GM12878 (cell line): ENCODE results near the gene UTP3. TPM values are rescaled to one million over a fixed set of nuclear protein-coding genes. Genes with fewer than 3 reads are reported as not detected.

ENCODE experiments used
- ZNF274 ChIP-seq: IDR thresholded peaks from one replicate; pipeline ENCODE4 v1.8.0; 2011; ENCODE audit not compliant: insufficient read length, insufficient read depth
- ZZZ3 ChIP-seq: IDR thresholded peaks from 2 replicates; pipeline ENCODE4 v1.6.1; 2011; ENCODE audit warnings: low read depth; ENCODE audit not compliant: control insufficient read depth, insufficient read length
- polyA plus RNA-seq, 11 experiments: library from polyadenylated mRNA; depleted of rRNA in 4 of 11; unstranded in 6 of 11; stranded (reverse) in 5 of 11; fragments of >200 nt; fragmentation: Nextera tagmentation in 4 of 11; fragmentation: Illumina TruSeq in 1 of 11; extraction: Ambion mirVana in 4 of 11; extraction: Trizol in 1 of 11; gene quantifications; 1 replicate in 1 of 11; 2 replicates in 10 of 11; pipeline versions ENCODE4 v1.2.1 to v1.2.3, GENCODE V29; 2011 to 2016; ENCODE audit warnings: inconsistent platforms in 2 of 11, missing spikeins in 2 of 11, low read depth in 1 of 11
- total RNA-seq, 4 experiments: library from RNA; depleted of rRNA in 3 of 4; stranded (reverse); fragments of >200 nt in 3 of 4; fragmentation: Illumina TruSeq in 1 of 4; extraction: Trizol in 1 of 4; gene quantifications; 2 replicates each; pipeline versions ENCODE4 v1.2.1 to v1.2.3, GENCODE V29; 2013 to 2021
- TF ChIP-seq, protein P1 (sequence below): fragments of 450-650 bp; IDR thresholded peaks from 2 replicates; pipeline ENCODE4 v1.6.1; 2018; ENCODE audit warnings: borderline replicate concordance, mild to moderate bottlenecking; ENCODE audit not compliant: partially characterized antibody
- TF ChIP-seq, protein P2 (sequence below): fragments of 150-350 bp; IDR thresholded peaks from 2 replicates; pipeline ENCODE4 v1.6.1; 2016; ENCODE audit warnings: low read depth, low read length
- TF ChIP-seq, protein P3 (sequence below), 3 experiments: IDR thresholded peaks in 2 of 3; conservative IDR thresholded peaks in 1 of 3; 2 replicates each; pipeline ENCODE4 v1.5.1; 2011; ENCODE audit warnings: low read depth in 3 of 3, low read length in 3 of 3, mild to moderate bottlenecking in 3 of 3, control low read depth in 2 of 3, moderate library complexity in 2 of 3, inconsistent platforms in 1 of 3, mixed read lengths in 1 of 3; ENCODE audit not compliant: control insufficient read depth in 2 of 3, insufficient read depth in 1 of 3; ENCODE audit errors: extremely low read depth in 1 of 3

UTP3 gene
- total and polyA plus RNA-seq, 10 of the 15 experiments (the other 5 are each of a cell fraction or from before 2014, with no cell fraction given), result 15.8 to 60.7 (median 22.5) TPM

DNA sequence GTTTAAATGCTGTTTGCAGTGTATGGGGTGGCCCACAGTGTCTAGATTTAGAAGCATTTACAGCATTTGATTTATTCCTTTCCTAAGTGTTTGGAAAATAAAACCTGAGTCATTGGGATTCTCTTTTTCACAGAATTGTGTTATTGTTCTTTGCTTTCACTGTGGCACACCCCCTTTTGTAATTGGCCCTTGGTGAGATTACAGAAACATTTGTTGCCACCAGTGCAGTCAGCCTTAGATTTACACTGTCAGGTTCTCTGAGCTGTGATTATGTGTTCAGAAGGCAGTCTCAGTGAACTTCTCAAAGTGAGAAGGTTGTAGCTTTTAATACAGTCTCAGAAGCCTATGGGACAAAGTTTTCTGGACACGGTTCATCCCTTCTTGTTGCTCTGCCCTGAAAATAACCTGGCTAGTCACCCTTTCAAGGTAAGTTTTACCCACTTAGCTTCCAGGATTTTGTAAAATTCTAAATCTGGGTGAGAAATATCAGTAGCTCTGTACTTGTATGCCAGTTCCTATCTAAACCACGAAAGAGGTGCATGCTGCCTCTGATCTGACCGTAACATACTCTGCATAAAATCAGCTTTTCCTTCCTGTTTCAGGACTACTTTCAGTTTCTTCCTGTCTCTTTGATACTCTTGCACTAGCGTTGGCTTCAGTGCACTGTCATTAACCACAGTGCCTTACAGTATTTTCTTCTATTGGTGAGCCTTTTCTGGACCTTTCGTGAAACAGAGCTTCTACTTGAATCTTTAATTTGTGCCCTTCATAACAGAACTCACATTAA is 46.0 kb downstream of the UTP3 start (continued):
- TF ChIP-seq, protein P1, sequence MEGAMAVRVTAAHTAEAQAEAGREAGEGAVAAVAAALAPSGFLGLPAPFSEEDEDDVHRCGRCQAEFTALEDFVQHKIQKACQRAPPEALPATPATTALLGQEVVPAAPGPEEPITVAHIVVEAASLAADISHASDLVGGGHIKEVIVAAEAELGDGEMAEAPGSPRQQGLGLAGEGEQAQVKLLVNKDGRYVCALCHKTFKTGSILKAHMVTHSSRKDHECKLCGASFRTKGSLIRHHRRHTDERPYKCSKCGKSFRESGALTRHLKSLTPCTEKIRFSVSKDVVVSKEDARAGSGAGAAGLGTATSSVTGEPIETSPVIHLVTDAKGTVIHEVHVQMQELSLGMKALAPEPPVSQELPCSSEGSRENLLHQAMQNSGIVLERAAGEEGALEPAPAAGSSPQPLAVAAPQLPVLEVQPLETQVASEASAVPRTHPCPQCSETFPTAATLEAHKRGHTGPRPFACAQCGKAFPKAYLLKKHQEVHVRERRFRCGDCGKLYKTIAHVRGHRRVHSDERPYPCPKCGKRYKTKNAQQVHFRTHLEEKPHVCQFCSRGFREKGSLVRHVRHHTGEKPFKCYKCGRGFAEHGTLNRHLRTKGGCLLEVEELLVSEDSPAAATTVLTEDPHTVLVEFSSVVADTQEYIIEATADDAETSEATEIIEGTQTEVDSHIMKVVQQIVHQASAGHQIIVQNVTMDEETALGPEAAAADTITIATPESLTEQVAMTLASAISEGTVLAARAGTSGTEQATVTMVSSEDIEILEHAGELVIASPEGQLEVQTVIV, result no peak
- no peak for TF ChIP-seq ZNF274
- no peak for TF ChIP-seq ZZZ3
- TF ChIP-seq, protein P2, sequence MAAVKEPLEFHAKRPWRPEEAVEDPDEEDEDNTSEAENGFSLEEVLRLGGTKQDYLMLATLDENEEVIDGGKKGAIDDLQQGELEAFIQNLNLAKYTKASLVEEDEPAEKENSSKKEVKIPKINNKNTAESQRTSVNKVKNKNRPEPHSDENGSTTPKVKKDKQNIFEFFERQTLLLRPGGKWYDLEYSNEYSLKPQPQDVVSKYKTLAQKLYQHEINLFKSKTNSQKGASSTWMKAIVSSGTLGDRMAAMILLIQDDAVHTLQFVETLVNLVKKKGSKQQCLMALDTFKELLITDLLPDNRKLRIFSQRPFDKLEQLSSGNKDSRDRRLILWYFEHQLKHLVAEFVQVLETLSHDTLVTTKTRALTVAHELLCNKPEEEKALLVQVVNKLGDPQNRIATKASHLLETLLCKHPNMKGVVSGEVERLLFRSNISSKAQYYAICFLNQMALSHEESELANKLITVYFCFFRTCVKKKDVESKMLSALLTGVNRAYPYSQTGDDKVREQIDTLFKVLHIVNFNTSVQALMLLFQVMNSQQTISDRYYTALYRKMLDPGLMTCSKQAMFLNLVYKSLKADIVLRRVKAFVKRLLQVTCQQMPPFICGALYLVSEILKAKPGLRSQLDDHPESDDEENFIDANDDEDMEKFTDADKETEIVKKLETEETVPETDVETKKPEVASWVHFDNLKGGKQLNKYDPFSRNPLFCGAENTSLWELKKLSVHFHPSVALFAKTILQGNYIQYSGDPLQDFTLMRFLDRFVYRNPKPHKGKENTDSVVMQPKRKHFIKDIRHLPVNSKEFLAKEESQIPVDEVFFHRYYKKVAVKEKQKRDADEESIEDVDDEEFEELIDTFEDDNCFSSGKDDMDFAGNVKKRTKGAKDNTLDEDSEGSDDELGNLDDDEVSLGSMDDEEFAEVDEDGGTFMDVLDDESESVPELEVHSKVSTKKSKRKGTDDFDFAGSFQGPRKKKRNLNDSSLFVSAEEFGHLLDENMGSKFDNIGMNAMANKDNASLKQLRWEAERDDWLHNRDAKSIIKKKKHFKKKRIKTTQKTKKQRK, result no peak
- TF ChIP-seq, protein P3, sequence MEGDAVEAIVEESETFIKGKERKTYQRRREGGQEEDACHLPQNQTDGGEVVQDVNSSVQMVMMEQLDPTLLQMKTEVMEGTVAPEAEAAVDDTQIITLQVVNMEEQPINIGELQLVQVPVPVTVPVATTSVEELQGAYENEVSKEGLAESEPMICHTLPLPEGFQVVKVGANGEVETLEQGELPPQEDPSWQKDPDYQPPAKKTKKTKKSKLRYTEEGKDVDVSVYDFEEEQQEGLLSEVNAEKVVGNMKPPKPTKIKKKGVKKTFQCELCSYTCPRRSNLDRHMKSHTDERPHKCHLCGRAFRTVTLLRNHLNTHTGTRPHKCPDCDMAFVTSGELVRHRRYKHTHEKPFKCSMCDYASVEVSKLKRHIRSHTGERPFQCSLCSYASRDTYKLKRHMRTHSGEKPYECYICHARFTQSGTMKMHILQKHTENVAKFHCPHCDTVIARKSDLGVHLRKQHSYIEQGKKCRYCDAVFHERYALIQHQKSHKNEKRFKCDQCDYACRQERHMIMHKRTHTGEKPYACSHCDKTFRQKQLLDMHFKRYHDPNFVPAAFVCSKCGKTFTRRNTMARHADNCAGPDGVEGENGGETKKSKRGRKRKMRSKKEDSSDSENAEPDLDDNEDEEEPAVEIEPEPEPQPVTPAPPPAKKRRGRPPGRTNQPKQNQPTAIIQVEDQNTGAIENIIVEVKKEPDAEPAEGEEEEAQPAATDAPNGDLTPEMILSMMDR (IDR thresholded peaks at IDR 0.05 in 2 of 3, conservative IDR thresholded peaks at IDR 0.05 in 1 of 3; ENCODE audit: control insufficient read depth in 2 of 3, extremely low read depth in 1 of 3, insufficient read depth in 1 of 3, low read depth in 3 of 3, low read length in 3 of 3), result no peak
